Heart left ventricle (tissue), 16 donors: ENCODE data around the gene GPR155. TPM values are rescaled to one million over a fixed set of nuclear protein-coding genes. Genes with fewer than 3 reads are reported as not detected.
"Not testable (repeated sequence)": the region's sequence is repeated elsewhere in the genome, so short reads cannot be mapped to it uniquely, and the experiment has no call there.

Experiments used
- ATAC-seq, 4 donors: fragments of 200-7000 bp; cut with Tn5 transposase; one replicate each; pipeline ENCODE4 v1.9.1; 2020 to 2022; ENCODE audit warnings: moderate library complexity in 4 of 4, mild to moderate bottlenecking in 3 of 4, moderate number of reproducible peaks in 1 of 4
- DNase-seq, 5 donors: peaks; one replicate each; pipeline ENCODE4 v3.0.0-alpha.2; 2020
- H3K27ac ChIP-seq, 12 donors: fragments of 200-600 bp; sonication (generic) in 4 of 12; one replicate each; pipeline versions ENCODE4 v1.5.0 to v1.8.0; 2016 to 2022; ENCODE audit warnings: mild to moderate bottlenecking in 2 of 12
- H3K27me3 ChIP-seq, 9 donors: fragments of 200-600 bp; sonication (generic) in 2 of 9; one replicate each; pipeline versions ENCODE4 v1.5.1 to v1.8.0; 2016 to 2022; ENCODE audit warnings: mild to moderate bottlenecking in 3 of 9
- H3K36me3 ChIP-seq, 9 donors: fragments of 200-600 bp; sonication (generic) in 2 of 9; one replicate each; pipeline versions ENCODE4 v1.5.0 to v1.8.0; 2018 to 2022; ENCODE audit warnings: mild to moderate bottlenecking in 2 of 9
- H3K4me1 ChIP-seq, 12 donors: fragments of 200-600 bp; sonication (generic) in 4 of 12; one replicate each; pipeline versions ENCODE4 v1.5.0 to v1.8.0; 2016 to 2022; ENCODE audit warnings: mild to moderate bottlenecking in 3 of 12
- H3K4me3 ChIP-seq, 12 donors: fragments of 200-600 bp; sonication (generic) in 4 of 12; one replicate each; pipeline versions ENCODE4 v1.5.0 to v1.8.0; 2017 to 2022; ENCODE audit warnings: mild to moderate bottlenecking in 9 of 12, moderate library complexity in 4 of 12
- H3K9me3 ChIP-seq, 12 donors: fragments of 200-600 bp; sonication (generic) in 4 of 12; one replicate each; pipeline versions ENCODE4 v1.5.0 to v1.8.0; 2016 to 2022; ENCODE audit warnings: mild to moderate bottlenecking in 1 of 12
- CTCF ChIP-seq, 12 donors: fragments of 200-600 bp; sonication (generic) in 4 of 12; IDR thresholded peaks; one replicate each; pipeline versions ENCODE4 v1.5.0 to v1.8.0; 2018 to 2022; ENCODE audit warnings: antibody characterized with exemption in 12 of 12, mild to moderate bottlenecking in 5 of 12
- POLR2A ChIP-seq, 2 donors: fragments of 450-650 bp; IDR thresholded peaks; one replicate each; pipeline ENCODE4 v1.6.1; 2017; ENCODE audit warnings: antibody characterized with exemption in 2 of 2, mild to moderate bottlenecking in 2 of 2, moderate library complexity in 2 of 2
- WGBS, 4 donors: extraction: QIAGEN DNeasy Blood & Tissue Kit in 2 of 4; methylation state at CpG; one replicate each; pipeline versions ENCODE4 v1.1.5 to v1.1.7; 2013 to 2018; 5-methylcytosine and 5-hydroxymethylcytosine counted together
- intact Hi-C, 10 donors: fragments of 100-400 bp; cut with DNase I; formaldehyde crosslinking; loops; one replicate each; pipeline versions ENCODE4 v1.11.1 to v1.14.2; 2022
- polyA plus RNA-seq, 2 donors: library from polyadenylated mRNA; stranded (reverse); fragments of 200-250 nt; gene quantifications; one replicate each; pipeline ENCODE4 v1.2.3, GENCODE V29; 2013
- total RNA-seq, 9 donors: library from RNA; depleted of rRNA in 2 of 9; stranded (reverse); fragments of >200 nt in 2 of 9; fragmentation: NEBNext Ultra II Directional in 3 of 9; extraction: Animal tissue kit (Norgen Biotek cat#: 25700) in 3 of 9; gene quantifications; one replicate each; pipeline versions ENCODE4 v1.1.0 to v1.2.4, GENCODE V29; 2016 to 2023
- donor health status: ischemic (EF 13 %, LVEDD 7.1; RV severe dilation, severe dysfunction).
- donor health status: healthy with polysubstance abuse.
- donor health status: DM: no; HTN: yes; CAD: no.
- donor health status: DM: no; HTN: no; CAD: no.
- donor health status: ischemic (EF 25% LVEDD 6.9; RV normal size, moderate dysfunction).
- donor health status: ischemic (EF 25% LVEDD 5.7; RV mildly dilated, moderate dysfunction).
- donor health status: healthy.
- donor health status: DM: yes; HTN: yes; CAD: no.
- donor health status: ischemic (EF 35%, LVEDD 5.7; RV mildly dilated, moderate dysfunction).
- donor health status: nonischemic (EF 11% LVEDD 7.7; RV severe dilation, severe dysfunction).
- donor health status: DM: yes; HTN: yes; CAD: no.
- donor health status: PGD.
- donor health status: ischemic (EF 29% LVEDD 5.4; RV normal size, mild dysfunction).
- donor health status: nonischemic (EF 23%, LVEDD 6.1; RV moderate dilation, normal function).

GPR155 gene
- total and polyA plus RNA-seq, 11 donors, result 3.5 to 21.3 (median 16.0) TPM

- Histone ChIP-seq H3K27me3 (no peaks in the 10 kb centered on the region), H3K4me3 (no peak overlapping the region), H3K27ac (no peak overlapping the region), H3K36me3 (peaks cover 0 to 76% (median 17%) of the 10 kb centered on the region in 9 donors), H3K9me3 (no peaks in the 10 kb centered on the region), H3K4me1 (no peaks in the 10 kb centered on the region)
- TF ChIP-seq POLR2A (IDR thresholded peaks at IDR 0.05) (no peak), CTCF (IDR thresholded peaks at IDR 0.05) (no peak)
- no peak for ATAC-seq
- no peak for DNase-seq
- WGBS, 4 donors, result 76 to 96% (median 95%) methylated on average over 2 of the region's 2 CpGs
- intact Hi-C loops, result no loop called here
Observed at GRCh38 chr2:174430066-174430465, 56.8 kb downstream of the GPR155 start.

- Histone ChIP-seq H3K4me1 (no peaks in the 10 kb centered on the region), H3K27ac (no peak overlapping the region), H3K4me3 (no peak overlapping the region), H3K27me3 (no peaks in the 10 kb centered on the region), H3K36me3 (peaks cover 0 to 81% (median 17%) of the 10 kb centered on the region in 9 donors), H3K9me3 (no peaks in the 10 kb centered on the region)
- ATAC-seq, result no peak
- intact Hi-C loops, result no loop called here
- DNase-seq, result no peak
- TF ChIP-seq CTCF (IDR thresholded peaks at IDR 0.05) (no peak), POLR2A (IDR thresholded peaks at IDR 0.05) (no peak)
- WGBS, 4 donors, result 93 to 98% (median 97%) methylated on average over 1 of the region's 1 CpG
Observed at GRCh38 chr2:174428214-174428613, 58.6 kb downstream of the GPR155 start.

- Histone ChIP-seq H3K4me1 (no peaks in the 10 kb centered on the region), H3K9me3 (no peaks in the 10 kb centered on the region), H3K27me3 (no peaks in the 10 kb centered on the region), H3K4me3 (no peak overlapping the region), H3K27ac (no peak overlapping the region), H3K36me3 (peaks cover 0 to 50% (median 15%) of the 10 kb centered on the region in 9 donors)
- intact Hi-C loops, result no loop called here
- TF ChIP-seq CTCF (IDR thresholded peaks at IDR 0.05) (no peak), POLR2A (IDR thresholded peaks at IDR 0.05) (no peak)
- DNase-seq (no peak), ATAC-seq (no peak)
Observed at GRCh38 chr2:174412256-174412655, 74.6 kb downstream of the GPR155 start.

- intact Hi-C loops, ATAC-seq, H3K27me3 ChIP-seq, H3K4me1 ChIP-seq, H3K27ac ChIP-seq, H3K9me3 ChIP-seq, DNase-seq: not testable (repeated sequence)
- 76 to 100% (median 82%) methylated on average over 11 to 21 of the region's 31 CpGs for WGBS, 4 donors
- Histone ChIP-seq H3K4me3 (peak overlapping the region in 1 of 12 donors; percentile 32), H3K36me3 (peaks cover 0 to 39% (median 15%) of the 10 kb centered on the region in 9 donors)
Observed at GRCh38 chr2:174410039-174410438, 76.8 kb downstream of the GPR155 start.

GRCh38 chr2:174403628-174404027 lies 83.2 kb downstream of the GPR155 start:
- H3K27me3 ChIP-seq, result no peaks in the 10 kb centered on the region
- ATAC-seq, result no peak
- no peak overlapping the region for H3K4me3 ChIP-seq
- peaks cover 0 to 5% (median 0%) of the 10 kb centered on the region in 12 donors for H3K4me1 ChIP-seq
- H3K9me3 ChIP-seq, result no peaks in the 10 kb centered on the region
- H3K27ac ChIP-seq, result no peak overlapping the region
- TF ChIP-seq CTCF (IDR thresholded peaks at IDR 0.05) (no peak), POLR2A (IDR thresholded peaks at IDR 0.05) (no peak)
- H3K36me3 ChIP-seq, result peaks cover 0 to 49% (median 40%) of the 10 kb centered on the region in 9 donors
- intact Hi-C loops, result no loop called here
- no peak for DNase-seq
